ENCODE measurements around the gene NCAM2. TPM values are rescaled to one million over a fixed set of nuclear protein-coding genes. Genes with fewer than 3 reads are reported as not detected.

Gene NCAM2
- total and polyA plus RNA-seq, 2 donors (not counting 3 experiments of a cell fraction or from before 2014, with no cell fraction given): 0.11 to 0.27 TPM

- ChIA-PET POLR2A (no interaction called here), CTCF (no interaction called here)
- H3K4me1 ChIP-seq (ENCODE audit: control insufficient read depth, extremely low read depth, insufficient read depth, low read length): no peaks in the 10 kb centered on the region
- no peak overlapping the region for H3K27ac ChIP-seq (ENCODE audit: insufficient read depth, low read depth, low read length)
- intact Hi-C loops (cut with micrococcal nuclease): no loop called here
- H3K4me3 ChIP-seq (replicated peaks in 1 of 3; ENCODE audit: insufficient read depth in 1 of 3, low read depth in 1 of 3, low read length in 3 of 3): no peak overlapping the region
- dilution Hi-C loops (cut with MboI; ENCODE audit: extremely low pct_ligation_motif_present, low sequenced_read_pairs): no loop called here
- H3K4me2 ChIP-seq (ENCODE audit: insufficient read depth, low read length): no peak overlapping the region
- no peak for DNase-seq (ENCODE audit: low read depth, low spot score)
- H3K36me3 ChIP-seq (ENCODE audit: control insufficient read depth in 2 of 2, extremely low read depth in 1 of 2, insufficient read depth in 2 of 2, low read length in 2 of 2): no peaks in the 10 kb centered on the region
- BruUV-seq (replicated peaks): no TSS peak
- H3K9me3 ChIP-seq (replicated peaks; ENCODE audit: control insufficient read depth, insufficient read depth, low read length): no peaks in the 10 kb centered on the region
- H2AFZ ChIP-seq (ENCODE audit: low read depth, low read length): no peak overlapping the region
- H3K27me3 ChIP-seq (ENCODE audit: control insufficient read depth in 2 of 2, insufficient read depth in 2 of 2, low read length in 2 of 2): no peaks in the 10 kb centered on the region
- TF ChIP-seq POLR2A (IDR thresholded peaks at IDR 0.05; ENCODE audit: low read depth, low read length) (no peak), MAX (IDR thresholded peaks at IDR 0.05; ENCODE audit: insufficient read depth, insufficient read length) (no peak), MYC (IDR thresholded peaks at IDR 0.05; ENCODE audit: low read depth, low read length) (no peak), EZH2 (IDR thresholded peaks at IDR 0.05; ENCODE audit: borderline replicate concordance, low read depth, low read length, severe bottlenecking) (no peak), POLR2AphosphoS5 (IDR thresholded peaks at IDR 0.05; ENCODE audit: insufficient read depth, low read depth, low read length) (no peak), GATA2 (IDR thresholded peaks at IDR 0.05; ENCODE audit: insufficient read depth, insufficient read length, low read depth, low read length) (no peak), CTCF (IDR thresholded peaks at IDR 0.05; ENCODE audit: extremely low read depth in 1 of 2, insufficient read depth in 1 of 2, low read depth in 1 of 2, low read length in 2 of 2) (no peak), JUN (IDR thresholded peaks at IDR 0.05; ENCODE audit: borderline replicate concordance, insufficient read depth, insufficient read length, low read depth) (no peak), FOS (IDR thresholded peaks at IDR 0.05; ENCODE audit: borderline replicate concordance, insufficient read depth, low read length) (no peak)
- H3K9me1 ChIP-seq (replicated peaks; ENCODE audit: control insufficient read depth, extremely low read depth, insufficient read depth, low read length): no peaks in the 10 kb centered on the region
- FAIRE-seq: no peak
- no peaks in the 10 kb centered on the region for H4K20me1 ChIP-seq (replicated peaks; ENCODE audit: control insufficient read depth, extremely low read depth, insufficient read depth, low read length)
- no peaks in the 10 kb centered on the region for H3K79me2 ChIP-seq (ENCODE audit: control insufficient read depth, insufficient read depth, low read length)
- no peak overlapping the region for H3K9ac ChIP-seq (replicated peaks; ENCODE audit: extremely low read depth, insufficient read depth, low read length)
Observed at GRCh38 chr21:21156397-21156796, 158.2 kb downstream of the NCAM2 start.
